GM18907 (cell line): ENCODE data around the gene EPB41.

Experiments used
- ATAC-seq: cut with Tn5 transposase; IDR thresholded peaks from one replicate; pipeline ENCODE4 v1.9.1; 2021; ENCODE audit warnings: mild to moderate bottlenecking, moderate library complexity; ENCODE audit not compliant: unreplicated experiment

Gene EPB41

DNA sequence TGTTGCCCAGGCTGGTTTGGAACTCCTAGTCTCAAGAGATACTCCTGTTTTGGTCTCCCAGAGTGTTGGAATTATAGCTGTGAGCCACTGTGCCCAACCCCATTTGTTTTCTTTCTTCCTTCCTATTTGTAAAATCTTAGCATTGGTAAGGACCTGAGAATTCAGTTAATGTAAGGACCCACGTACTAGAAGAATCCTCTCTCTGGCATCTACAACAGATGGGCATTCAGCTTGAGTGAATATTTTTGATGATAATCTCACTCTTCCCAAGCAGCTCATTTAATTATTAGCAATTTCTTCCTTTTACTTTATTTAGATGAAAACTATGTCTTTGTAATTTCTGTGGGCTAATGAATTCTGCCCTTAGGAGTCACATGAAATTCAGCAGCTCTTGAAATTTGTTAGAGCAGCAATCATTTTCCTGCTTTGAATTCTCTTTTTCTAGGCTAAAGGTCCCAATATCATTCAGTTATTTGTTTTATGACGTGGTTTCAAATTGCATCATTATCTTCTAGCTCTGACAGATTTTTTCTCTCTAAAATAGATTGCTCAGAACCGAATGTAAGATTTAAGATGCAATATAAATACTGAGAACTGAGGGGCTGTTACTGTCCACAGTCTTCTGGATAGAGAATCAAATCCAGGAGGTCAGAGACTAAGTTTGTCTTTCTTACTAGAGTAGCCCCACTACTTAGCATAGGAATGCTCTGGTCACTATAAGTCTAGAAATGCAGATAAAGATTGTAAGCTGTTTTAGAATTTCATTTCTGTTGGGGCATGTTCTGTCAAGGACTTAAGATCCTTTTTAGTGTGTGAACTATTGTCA is 59.4 kb downstream of the EPB41 start:
- no peak for ATAC-seq

DNA sequence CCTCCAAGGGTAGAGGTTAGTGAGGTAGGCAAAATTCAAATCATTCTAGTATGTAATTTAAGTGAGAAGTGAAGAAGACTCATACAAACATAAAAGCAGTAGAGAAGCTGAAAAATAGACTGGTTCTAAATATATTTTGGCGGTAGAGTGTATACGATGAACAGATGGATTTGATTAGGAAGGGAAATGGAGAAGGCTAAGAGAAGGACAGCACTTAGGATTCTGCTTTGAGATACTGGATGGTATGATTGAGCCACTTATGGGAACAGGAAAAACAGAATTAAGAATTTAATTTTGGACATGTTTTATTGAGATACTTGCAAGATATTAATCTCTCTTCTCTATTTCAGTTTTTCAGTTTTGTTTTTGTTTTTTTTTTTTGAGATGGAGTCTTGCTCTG is 60.1 kb downstream of the EPB41 start:
- no peak for ATAC-seq

DNA sequence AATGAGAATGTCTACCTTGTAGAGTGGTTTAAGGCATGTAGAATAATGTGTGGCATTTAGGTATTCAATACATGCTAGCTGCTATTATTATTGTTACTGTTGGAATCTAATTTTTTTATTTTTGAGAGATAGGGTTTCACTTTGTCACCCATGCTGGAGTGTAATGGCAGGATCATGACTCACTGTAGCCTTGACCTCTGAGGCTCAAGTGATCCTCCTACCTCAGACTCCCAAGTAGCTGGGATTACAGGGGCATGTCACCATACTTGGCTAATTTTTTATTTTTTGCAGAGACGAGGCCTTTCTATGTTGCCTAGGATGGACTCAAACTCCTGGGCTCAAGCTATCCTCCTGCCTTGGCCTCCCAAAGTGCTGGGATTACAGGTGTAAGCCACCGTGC is 61.9 kb downstream of the EPB41 start:
- no peak for ATAC-seq

DNA sequence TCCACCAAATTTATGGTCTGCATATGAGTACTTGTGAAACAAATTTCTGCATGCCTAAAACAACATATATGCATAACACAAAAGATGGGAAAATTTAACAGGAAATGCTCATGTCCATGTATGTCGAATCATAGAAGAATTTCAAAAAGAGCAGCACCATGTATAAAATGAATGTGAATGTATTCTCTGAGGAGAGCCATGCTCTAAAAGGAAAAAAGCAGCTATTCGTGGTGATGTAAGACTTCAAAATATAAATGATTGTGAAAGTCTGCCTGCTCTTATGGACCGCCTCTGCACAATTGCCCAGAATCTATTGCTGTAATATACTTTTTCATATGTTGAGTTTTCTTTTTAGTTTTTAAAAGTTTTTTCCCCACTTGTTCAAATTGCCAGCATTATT is 66.8 kb downstream of the EPB41 start:
- ATAC-seq, result no peak

DNA sequence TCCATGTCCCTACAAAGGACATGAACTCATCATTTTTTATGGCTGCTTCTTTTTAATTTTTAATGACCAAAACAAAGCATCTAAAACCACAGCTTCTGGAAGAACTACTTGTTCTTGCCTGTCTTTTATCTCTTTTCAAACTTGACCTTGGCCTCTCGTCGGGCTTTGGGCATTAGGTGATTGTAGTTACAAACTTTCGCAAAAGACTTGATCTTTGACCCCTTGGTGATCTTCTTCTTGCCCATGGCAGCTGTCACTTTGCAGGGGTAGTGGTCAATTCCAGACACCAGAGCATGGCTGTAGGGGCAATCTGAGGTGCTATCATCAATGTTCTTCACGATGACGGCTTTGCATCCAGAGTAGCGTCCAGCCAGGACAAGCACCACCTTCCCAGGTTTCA is 67.8 kb downstream of the EPB41 start:
- no peak for ATAC-seq

DNA sequence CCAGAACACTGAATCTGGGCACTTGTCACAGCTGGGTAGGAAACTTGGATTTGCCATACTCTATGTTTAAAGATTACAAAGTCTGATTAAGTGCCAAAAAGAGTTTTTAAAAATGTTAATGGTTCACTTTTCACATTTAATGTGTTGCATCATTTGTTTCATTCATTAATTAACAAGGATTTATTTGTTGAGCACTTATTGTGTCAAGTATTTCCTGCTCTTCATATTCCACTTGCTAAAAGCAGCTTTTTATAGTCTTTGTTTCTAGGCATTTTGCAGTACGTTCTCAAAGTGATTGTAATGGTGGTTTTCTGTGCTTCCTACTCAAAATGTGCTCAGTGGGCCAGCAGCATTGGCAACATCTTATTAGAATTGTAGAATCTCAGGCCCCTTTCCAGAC is 68.7 kb downstream of the EPB41 start:
- no peak for ATAC-seq

DNA sequence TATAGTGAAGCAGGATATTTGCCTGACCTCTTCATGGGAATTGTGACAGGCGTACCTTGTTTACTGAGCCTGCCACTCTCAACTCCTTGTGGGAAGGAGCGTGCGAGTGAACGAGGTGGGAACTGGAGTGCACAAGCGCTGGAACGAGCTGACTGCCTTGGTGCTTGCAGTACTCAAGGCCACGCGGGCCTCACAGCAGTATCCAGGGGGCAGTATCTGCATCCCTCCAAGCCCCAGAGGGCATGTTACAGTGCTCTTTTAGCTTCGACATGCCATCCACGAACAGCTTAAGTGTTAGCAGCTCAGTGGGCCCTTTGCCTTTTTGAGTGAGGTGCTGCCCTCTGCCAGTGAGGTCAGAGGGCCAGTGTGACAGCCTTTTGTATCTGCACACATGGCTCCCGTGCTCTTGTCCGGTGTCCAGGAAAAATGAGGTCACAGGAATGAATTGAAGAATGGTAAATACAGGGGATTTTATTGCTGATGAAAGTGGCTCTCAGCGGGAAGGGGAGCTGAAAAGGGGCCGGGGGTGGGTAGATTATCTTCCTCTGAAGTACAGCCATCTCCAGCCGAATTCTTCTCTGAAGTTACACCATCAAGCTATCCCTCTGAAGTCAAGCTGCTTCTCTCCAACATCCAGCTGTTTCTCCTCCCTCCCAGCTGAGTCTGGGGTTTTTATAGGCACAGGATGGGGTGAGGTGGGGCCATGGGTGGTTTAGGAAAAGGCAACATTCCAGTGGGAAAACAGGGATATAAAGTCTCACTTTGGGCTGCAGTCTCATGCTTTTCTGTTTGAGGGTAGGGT is 69.3 kb downstream of the EPB41 start:
- ATAC-seq, result no peak

DNA sequence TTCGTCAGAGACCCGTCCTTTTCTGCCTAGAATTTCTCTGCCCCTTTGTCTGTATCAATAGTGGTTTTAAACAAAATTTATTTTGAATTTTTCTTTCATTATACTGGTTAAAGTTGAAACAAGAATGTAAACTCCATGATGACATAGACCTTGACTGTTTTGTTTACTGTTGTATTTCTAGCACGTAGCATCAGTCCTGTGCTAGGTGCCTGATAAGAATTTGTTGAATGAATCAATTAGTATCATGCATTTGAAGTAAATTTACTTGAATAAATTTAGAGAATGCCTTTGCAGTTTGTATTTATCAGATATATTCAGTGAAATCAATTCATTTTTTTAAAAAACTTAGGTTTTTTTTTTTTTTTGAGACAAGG is 69.9 kb downstream of the EPB41 start:
- no peak for ATAC-seq

DNA sequence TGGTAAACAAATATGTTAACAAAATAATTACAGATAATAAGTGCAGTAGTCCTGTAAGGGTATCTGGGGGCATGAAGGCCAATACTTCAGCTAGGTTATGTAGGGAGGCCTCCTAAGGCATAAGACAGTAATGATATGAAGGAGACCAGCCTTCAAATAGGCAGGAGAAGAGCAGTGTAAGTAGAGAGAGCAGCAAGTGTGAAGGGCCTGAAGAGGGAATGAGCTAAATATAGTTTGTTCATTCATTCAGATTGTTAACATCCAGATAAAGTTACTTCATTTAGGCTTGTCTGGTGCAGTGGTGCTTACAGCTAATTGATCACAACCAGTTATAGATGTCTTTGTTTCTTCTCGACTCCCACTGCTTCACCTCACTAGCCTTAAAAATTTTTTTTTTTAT is 71.1 kb downstream of the EPB41 start:
- ATAC-seq, result no peak

DNA sequence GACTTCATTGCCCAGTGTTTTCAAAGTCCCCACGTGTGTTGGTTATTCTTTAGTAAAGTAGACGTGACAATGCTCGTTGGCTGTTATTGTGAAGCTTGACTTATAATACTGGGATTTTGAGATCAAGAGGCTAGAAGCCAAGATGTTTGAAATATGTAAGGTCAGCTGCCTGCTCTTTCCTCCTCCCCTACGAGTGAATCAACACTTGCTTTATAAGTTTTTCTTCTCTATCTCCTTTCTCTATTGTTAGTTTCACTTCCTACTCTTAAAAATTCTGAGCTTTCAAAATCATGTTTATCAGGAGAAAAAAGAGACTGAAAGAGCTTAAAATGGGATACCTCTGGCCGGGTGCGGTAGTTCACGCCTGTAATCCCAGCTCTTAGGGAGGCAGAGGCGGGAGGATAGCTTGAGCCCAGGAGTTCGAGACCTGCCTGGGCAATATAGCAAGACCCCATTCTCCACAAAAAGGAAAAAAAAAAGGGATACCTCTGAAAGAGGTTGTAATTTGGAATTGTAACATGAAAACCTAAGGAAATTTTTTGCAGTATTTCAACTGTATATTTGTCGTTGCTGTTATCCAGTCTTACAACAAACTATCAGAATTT is 72.0 kb downstream of the EPB41 start:
- no peak for ATAC-seq

DNA sequence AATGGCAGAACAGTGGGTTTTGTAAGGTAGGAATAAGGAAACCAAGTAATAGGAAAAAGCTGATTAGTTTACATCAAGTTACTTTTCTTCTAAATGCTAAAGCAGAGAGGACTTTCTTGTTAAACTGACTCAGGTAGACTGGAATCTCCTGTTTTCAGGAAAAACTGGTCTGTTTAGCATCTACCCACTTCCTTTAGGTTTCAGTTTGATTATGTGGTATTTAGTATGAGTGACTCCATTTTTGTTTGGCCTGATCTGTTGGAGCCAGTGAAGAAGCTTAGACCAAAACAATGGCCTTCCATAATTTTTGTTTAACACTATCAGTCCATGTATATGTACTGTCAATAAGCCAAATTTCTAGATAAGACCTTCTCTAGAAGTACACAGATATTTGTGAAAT is 88.4 kb downstream of the EPB41 start:
- ATAC-seq, result no peak

DNA sequence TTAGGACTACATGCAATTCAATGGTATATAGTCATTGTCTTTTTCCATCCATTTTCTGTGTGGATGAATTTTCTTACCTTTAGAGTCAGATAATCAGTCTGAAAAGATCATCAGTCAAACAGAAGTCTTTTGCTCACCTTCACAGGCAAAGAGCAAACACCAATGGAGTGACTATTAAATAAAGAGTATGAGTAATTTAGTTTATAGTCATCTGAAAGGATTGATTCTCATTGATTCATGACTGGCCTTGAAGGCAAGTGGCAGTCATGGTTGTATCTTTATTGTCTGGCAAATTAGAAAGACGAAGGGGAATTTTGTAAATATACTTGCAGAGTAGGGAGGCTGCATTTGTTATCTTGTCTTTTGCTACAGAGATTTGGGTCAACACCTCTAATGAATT is 89.9 kb downstream of the EPB41 start:
- ATAC-seq, result no peak

DNA sequence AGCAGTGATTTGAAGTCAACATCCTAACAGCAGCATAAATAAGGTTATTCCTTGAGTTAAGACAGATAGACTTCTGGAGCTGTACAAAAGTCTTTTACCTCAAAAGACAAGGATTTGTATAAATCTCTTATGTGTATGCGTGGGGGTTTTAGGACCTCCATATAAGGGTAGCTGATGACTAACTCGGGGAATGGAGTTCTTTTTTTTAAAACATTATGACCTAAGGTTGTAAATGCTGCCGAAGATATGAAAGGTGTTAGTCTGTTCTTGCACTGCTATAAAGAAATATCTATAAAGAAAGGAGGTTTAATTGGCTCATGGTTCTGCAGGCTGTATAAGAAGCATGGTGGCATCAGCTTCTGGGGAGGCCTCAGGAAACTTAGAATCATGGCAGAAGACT is 90.4 kb downstream of the EPB41 start:
- ATAC-seq, result no peak

DNA sequence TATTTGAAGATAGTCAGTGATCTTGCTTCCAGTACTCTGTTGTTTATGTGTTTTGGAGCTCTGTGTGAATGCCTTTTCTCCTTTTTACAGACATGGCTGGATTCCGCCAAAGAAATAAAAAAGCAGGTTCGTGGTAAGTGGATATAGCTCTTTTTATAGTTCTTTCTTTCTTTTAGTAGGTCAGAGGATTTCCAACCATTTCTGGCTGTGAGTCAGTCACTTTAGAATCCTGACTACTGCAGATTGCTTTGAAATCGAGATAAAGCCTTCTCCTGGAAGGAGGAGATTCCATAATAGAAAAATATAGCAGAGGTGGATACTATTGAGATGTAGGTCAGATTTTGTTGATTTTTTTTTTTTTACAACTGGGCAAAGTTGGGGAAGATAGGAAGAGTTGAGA is 97.4 kb downstream of the EPB41 start:
- no peak for ATAC-seq

DNA sequence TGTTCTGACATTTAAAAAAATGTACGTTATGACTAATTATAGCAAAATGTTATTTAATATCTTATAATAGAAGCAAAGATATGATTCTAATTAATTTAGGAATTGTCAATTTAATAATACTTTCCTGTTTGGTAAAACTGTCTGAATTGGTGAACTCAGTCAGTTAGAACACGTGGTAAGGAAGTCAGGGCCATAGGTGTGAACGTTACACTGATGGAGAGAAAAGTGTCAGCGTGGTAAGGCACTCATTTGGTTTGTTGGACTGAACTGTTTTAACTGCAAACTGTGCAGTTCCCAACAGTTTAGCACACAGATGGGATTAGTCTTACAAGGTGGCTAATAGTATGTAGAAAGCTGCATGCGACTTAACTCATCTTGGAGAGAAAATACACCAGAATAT is 102.9 kb downstream of the EPB41 start:
- ATAC-seq, result no peak

DNA sequence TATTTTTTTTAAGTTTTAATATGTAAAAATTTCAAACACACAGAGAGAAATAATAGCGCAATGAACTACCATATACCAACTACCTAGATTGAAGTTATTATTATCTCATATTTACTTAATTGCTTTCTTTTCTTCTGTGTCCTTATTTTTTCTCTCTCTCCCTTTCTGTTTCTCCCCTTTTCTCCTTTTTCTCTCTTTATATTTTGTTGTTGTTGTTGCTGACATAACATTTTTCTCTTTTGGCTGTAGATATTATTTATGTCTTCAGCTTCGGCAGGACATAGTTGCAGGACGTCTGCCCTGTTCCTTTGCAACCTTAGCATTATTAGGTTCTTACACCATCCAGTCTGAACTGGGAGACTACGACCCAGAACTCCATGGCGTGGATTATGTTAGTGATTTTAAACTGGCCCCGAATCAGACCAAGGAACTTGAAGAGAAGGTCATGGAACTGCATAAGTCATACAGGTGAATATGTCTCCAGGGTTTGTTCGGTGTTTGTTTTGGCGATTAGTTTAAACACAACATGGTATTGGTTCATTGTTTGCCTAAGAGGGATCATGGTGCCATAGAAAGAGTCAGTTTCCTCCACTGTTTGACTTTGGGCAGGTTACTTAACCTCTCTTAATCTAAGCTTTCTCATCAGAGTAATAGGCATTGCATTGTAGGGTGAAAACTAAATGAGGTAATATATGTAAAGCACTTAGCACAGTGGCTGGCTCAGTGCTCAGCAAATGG is 103.8 kb downstream of the EPB41 start:
- ATAC-seq, result no peak

DNA sequence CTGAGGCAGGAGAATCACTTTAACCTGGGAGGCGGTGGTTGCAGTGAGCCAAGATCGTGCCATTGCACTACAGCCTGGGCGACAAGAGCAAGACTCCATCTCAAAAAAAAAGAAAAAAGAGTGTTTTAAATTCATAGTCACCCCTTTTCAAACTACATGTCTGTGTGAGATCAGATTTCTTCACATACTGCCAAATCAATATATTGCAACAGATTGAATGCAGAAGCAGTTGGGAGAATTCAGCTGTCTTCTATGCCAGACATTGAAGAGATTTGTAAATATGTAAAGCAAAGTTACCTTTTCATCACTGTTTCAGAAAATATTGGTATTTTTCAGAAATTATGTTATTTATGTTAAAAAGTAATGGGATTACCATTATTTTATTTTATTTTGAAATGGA is 108.3 kb downstream of the EPB41 start:
- no peak for ATAC-seq

DNA sequence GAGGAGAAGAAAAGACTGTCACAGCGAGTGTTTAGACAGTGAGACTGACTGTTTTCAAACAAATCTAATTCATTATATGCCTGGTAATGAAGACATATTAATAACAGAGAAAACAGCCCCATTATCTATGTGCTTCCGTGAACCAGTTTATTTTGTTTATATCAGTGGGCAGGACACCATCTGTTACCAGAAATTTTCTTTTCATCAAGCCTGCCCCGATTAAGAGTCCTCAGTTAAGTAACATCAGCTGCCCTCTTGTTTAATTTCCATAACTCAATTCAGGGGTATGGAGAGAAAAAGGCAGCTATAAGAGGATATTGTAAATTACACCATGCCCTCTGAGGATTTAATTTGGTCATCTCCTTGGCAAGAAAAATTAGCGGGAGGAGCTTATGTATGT is 115.3 kb downstream of the EPB41 start:
- ATAC-seq, result no peak

DNA sequence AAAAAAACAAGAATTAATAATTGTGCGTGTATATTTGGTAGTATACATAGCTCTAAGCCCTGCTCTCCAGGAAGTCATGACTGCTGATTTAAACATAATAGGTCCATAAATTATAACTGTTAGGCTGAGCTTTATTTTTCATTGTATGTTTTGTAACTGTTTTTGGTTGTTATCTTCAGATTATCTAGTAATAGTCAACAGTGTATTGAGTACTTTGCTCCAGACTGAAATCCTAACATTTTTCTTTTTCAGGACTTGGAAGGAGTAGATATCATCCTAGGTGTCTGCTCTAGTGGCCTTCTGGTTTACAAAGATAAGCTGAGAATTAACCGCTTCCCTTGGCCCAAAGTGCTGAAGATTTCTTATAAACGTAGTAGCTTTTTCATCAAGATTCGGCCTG is 118.5 kb downstream of the EPB41 start:
- no peak for ATAC-seq

DNA sequence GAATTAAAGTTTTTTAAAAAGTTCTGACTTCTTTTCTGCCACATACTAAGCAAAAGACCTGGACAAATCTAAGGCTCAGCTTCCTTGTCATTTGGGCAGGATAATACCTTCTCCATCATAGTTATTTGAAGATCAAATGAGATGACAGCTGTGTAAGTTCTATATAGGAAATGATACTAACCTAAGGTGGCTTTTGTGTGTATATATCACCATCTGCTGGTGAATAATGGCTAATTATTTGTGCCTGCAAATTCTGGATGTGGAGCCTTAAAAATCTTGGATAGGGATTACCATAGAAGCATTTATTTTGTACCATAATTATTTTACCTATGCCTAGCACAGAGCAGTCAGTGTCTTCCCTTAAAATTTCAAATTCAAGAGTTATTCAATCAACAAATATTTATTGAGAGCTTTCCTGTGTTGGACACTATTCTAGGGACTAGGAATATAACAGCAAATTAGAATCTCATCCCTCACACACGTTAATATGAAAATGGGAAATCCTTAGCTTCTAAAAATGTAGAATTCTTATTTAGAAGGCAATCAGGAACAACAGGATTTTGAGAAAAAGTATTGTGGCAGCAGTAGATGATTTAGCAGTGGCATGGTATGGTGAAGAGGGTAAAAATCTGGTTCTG is 119.6 kb downstream of the EPB41 start:
- ATAC-seq, result no peak
